GM18526 (cell line): ENCODE results near the gene CGN.

Source experiments
- POLR2A ChIP-seq: IDR thresholded peaks from 3 replicates; pipeline ENCODE4 v1.6.1; 2011; ENCODE audit not compliant: insufficient read length; ENCODE audit errors: extremely low read depth

Gene CGN

GRCh38 chr1:151486557-151486956, 24.6 kb upstream of the CGN start:
- no peak for TF ChIP-seq POLR2A

- TF ChIP-seq POLR2A = no peak
Measured at GRCh38 chr1:151491641-151492040, 19.5 kb upstream of the CGN start.

- TF ChIP-seq POLR2A = no peak
Measured at GRCh38 chr1:151492120-151492519, 19.1 kb upstream of the CGN start.

- TF ChIP-seq POLR2A = no peak
Measured at GRCh38 chr1:151493042-151493441, 18.1 kb upstream of the CGN start.

GRCh38 chr1:151494741-151495281, 16.4 kb upstream of the CGN start:
- no peak for TF ChIP-seq POLR2A

- TF ChIP-seq POLR2A = no peak
Measured at GRCh38 chr1:151495316-151495715, 15.9 kb upstream of the CGN start.

- TF ChIP-seq POLR2A = no peak
Measured at GRCh38 chr1:151499365-151499764, 11.8 kb upstream of the CGN start.

- no peak for TF ChIP-seq POLR2A
Measured at GRCh38 chr1:151499930-151500329, 11.3 kb upstream of the CGN start.

- TF ChIP-seq POLR2A = no peak
Measured at GRCh38 chr1:151501474-151501873, 9.7 kb upstream of the CGN start.

- TF ChIP-seq POLR2A = no peak
Measured at GRCh38 chr1:151502035-151502700, 9.0 kb upstream of the CGN start.

GRCh38 chr1:151502859-151503780, 8.1 kb upstream of the CGN start:
- TF ChIP-seq POLR2A = no peak

GRCh38 chr1:151504252-151504651, 6.9 kb upstream of the CGN start:
- no peak for TF ChIP-seq POLR2A

- TF ChIP-seq POLR2A = no peak
Measured at GRCh38 chr1:151504759-151505158, 6.4 kb upstream of the CGN start.

- no peak for TF ChIP-seq POLR2A
Measured at GRCh38 chr1:151508833-151509232, 2.4 kb upstream of the CGN start.

GRCh38 chr1:151509350-151510019, 1.7 kb upstream of the CGN start:
- TF ChIP-seq POLR2A = no peak

- no peak for TF ChIP-seq POLR2A
Measured at GRCh38 chr1:151510020-151510405, 1.2 kb upstream of the CGN start.
